Right lobe of liver (tissue), 4 donors: ENCODE results near the gene PIWIL4.

Source experiments
- CTCF ChIP-seq, 4 donors: fragments of 200-600 bp in 3 of 4; fragments of 450-650 bp in 1 of 4; IDR thresholded peaks; one replicate each; pipeline versions ENCODE4 v1.5.1 to v1.8.0; 2016 to 2022; ENCODE audit warnings: antibody characterized with exemption in 4 of 4, mild to moderate bottlenecking in 2 of 4
- POLR2A ChIP-seq: fragments of 450-650 bp; IDR thresholded peaks from one replicate; pipeline ENCODE4 v1.6.1; 2017; ENCODE audit warnings: antibody characterized with exemption, mild to moderate bottlenecking
- donor health status: DM: no; HTN: no; CAD: no.
- donor health status: DM: no; HTN: no; CAD: no.
- donor health status: DM: no; HTN: yes; CAD: no.

- TF ChIP-seq CTCF (IDR thresholded peaks at IDR 0.05) (no peak), POLR2A (no peak)
Observed at GRCh38 chr11:94560834-94561233, 6.3 kb upstream of the PIWIL4 start.
